Activated B cell treated with CpG ODN at 0.5 μM for 24 hours (primary cell): Measurements from ENCODE around the gene GJB4. TPM values are rescaled to one million over a fixed set of nuclear protein-coding genes. Genes with fewer than 3 reads are reported as not detected.

Experiments
- ATAC-seq: fragments of 200-7000 bp; cut with Tn5 transposase; one replicate; pipeline ENCODE4 v1.10.0; 2021; ENCODE audit warnings: low read depth, mild to moderate bottlenecking, moderate library complexity
- CTCF ChIA-PET: fragments of 350-600 bp; sonication (Branson Sonifier 250); formaldehyde crosslinking; loops from one replicate; lab custom pipeline; 2021; ENCODE audit warnings: antibody characterized with exemption; lab: Charles Lee
- POLR2A ChIA-PET: fragments of 350-600 bp; sonication (Branson Sonifier 250); formaldehyde crosslinking; loops from one replicate; lab custom pipeline; 2021; ENCODE audit warnings: antibody characterized with exemption; lab: Charles Lee
- DNase-seq: peaks from one replicate; pipeline ENCODE4 v3.0.0; 2022
- H3K27ac Mint-ChIP-seq: one replicate; pipeline ENCODE4 v1.8.0; 2020; ENCODE audit warnings: mixed read lengths
- H3K27me3 Mint-ChIP-seq: one replicate; pipeline ENCODE4 v1.8.0; 2021; ENCODE audit warnings: mixed read lengths
- H3K36me3 Mint-ChIP-seq: one replicate; pipeline ENCODE4 v1.8.0; 2021; ENCODE audit warnings: low read depth, mixed read lengths
- H3K4me1 Mint-ChIP-seq: one replicate; pipeline ENCODE4 v1.8.0; 2021; ENCODE audit warnings: mixed read lengths
- H3K4me3 Mint-ChIP-seq: one replicate; pipeline ENCODE4 v1.8.0; 2020; ENCODE audit warnings: mild to moderate bottlenecking, mixed read lengths
- H3K9me3 Mint-ChIP-seq: one replicate; pipeline ENCODE4 v1.8.0; 2020; ENCODE audit warnings: mixed read lengths
- intact Hi-C: fragments of 100-400 bp; cut with micrococcal nuclease; formaldehyde crosslinking; loops from one replicate; pipeline ENCODE4 v1.15.1; 2024
- total RNA-seq: library from RNA; stranded (reverse); gene quantifications from 2 replicates; pipeline ENCODE4 v1.2.3, GENCODE V29; 2022
- TF ChIP-seq, protein P1 (sequence below): fragments of 200-600 bp; IDR thresholded peaks from one replicate; pipeline ENCODE4 v1.8.0; 2022; ENCODE audit warnings: antibody characterized with exemption, mild to moderate bottlenecking

The GJB4 gene
- total RNA-seq, 1 donor from 2014 or later: not detected

DNA sequence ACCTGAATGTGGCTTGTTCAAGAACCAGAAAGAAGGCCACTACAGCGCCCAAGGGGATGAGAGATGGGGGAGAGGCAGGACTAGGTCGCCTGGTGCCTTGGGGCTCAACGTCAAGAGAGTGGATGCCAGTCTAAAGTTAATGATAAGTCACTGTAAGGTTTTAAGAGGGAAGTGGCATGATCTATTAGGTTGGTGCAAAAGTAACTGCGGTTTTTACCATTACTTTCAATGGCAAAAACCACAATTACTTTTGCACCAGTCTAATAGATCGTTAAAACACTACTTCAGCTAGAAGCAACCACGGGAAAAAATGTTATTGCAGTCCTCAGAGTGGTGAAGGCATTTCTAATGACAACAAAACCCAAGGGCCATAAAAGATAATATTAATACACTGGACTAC, 18.8 kb downstream of the GJB4 start:
- Mint-ChIP-seq H3K9me3 (no peaks in the 10 kb centered on the region), H3K27ac (no peak overlapping the region), H3K36me3 (no peaks in the 10 kb centered on the region), H3K27me3 (peaks cover 38% of the 10 kb centered on the region), H3K4me1 (no peaks in the 10 kb centered on the region), H3K4me3 (no peak overlapping the region)
- ChIA-PET CTCF (no interaction called here), POLR2A (no interaction called here)
- intact Hi-C loops: no loop called here
- no peak for ATAC-seq
- TF ChIP-seq, protein P1, sequence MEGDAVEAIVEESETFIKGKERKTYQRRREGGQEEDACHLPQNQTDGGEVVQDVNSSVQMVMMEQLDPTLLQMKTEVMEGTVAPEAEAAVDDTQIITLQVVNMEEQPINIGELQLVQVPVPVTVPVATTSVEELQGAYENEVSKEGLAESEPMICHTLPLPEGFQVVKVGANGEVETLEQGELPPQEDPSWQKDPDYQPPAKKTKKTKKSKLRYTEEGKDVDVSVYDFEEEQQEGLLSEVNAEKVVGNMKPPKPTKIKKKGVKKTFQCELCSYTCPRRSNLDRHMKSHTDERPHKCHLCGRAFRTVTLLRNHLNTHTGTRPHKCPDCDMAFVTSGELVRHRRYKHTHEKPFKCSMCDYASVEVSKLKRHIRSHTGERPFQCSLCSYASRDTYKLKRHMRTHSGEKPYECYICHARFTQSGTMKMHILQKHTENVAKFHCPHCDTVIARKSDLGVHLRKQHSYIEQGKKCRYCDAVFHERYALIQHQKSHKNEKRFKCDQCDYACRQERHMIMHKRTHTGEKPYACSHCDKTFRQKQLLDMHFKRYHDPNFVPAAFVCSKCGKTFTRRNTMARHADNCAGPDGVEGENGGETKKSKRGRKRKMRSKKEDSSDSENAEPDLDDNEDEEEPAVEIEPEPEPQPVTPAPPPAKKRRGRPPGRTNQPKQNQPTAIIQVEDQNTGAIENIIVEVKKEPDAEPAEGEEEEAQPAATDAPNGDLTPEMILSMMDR: no peak
- DNase-seq: no peak

DNA sequence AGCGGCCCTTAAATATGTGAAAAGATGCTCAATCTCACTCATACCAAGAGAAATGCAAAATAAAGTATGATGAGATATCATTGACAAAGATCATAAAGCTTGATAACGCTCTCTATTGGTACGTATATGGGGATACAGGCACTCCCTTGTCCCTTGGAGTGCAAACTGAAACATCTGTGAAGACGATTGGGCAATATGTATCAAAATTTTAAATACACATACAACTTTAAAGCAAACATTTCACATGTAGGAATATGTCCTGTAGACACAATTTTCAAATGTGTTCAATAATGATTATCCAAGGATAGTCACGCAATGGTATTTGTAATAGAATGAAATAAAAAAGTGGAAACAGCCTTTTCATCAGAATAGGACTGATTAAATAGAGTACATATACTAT, 19.5 kb downstream of the GJB4 start:
- Mint-ChIP-seq H3K9me3 (no peaks in the 10 kb centered on the region), H3K27me3 (peaks cover 42% of the 10 kb centered on the region), H3K4me1 (no peaks in the 10 kb centered on the region), H3K4me3 (no peak overlapping the region), H3K36me3 (no peaks in the 10 kb centered on the region), H3K27ac (no peak overlapping the region)
- CTCF ChIA-PET: no interaction called here
- DNase-seq (no peak), ATAC-seq (no peak)
- POLR2A ChIA-PET: no interaction called here
- intact Hi-C loops: no loop called here
- TF ChIP-seq, protein P1: no peak

DNA sequence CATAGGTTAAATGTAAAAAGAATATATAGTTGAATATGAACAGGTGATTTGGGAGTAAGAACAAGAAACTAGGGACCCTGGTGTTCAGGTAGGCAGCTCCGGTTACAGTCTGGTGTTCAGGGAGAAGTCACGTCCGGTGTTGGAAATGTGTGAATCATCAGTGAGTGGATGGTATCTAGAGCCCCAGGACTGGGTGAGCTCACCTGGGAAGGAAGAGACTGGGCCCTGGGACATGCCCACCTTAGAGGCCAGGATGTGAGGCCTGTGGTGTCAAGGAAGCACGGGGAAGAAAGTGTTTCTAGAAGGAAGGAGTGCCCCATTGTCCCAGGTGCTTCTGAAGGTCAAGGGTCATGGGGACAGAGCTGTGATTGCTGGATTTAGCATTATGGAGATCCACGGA, 20.0 kb downstream of the GJB4 start:
- ChIA-PET POLR2A (no interaction called here), CTCF (no interaction called here)
- ATAC-seq: no peak
- Mint-ChIP-seq H3K36me3 (no peaks in the 10 kb centered on the region), H3K9me3 (no peaks in the 10 kb centered on the region), H3K4me3 (no peak overlapping the region), H3K27ac (no peak overlapping the region), H3K27me3 (peaks cover 46% of the 10 kb centered on the region), H3K4me1 (no peaks in the 10 kb centered on the region)
- TF ChIP-seq, protein P1: no peak
- DNase-seq: no peak
- intact Hi-C loops: no loop called here

DNA sequence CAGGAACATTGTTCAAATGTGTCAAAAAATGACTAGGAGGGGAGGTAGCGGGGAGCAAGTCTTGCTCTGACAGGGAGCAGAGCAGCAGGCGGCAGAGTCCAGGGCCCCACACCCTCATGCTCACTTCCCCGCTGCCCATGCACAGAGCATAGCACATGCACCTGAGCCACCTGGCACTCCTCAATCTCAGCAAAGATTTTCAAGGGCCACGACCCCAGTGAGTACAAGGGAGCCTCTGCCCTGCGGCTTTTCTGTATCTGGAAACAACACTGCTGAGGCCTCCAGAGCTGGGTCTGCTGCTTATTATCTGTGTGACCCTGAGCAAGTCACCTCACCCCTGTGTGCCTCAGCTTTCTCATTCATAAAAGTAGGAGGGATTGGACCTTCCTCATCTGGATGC, 20.4 kb downstream of the GJB4 start:
- H3K27ac Mint-ChIP-seq: no peak overlapping the region
- DNase-seq: no peak
- ATAC-seq: no peak
- H3K4me1 Mint-ChIP-seq: no peaks in the 10 kb centered on the region
- ChIA-PET CTCF (no interaction called here), POLR2A (no interaction called here)
- H3K9me3 Mint-ChIP-seq: no peaks in the 10 kb centered on the region
- H3K27me3 Mint-ChIP-seq: peaks cover 50% of the 10 kb centered on the region
- intact Hi-C loops: no loop called here
- no peak overlapping the region for H3K4me3 Mint-ChIP-seq
- TF ChIP-seq, protein P1: no peak
- no peaks in the 10 kb centered on the region for H3K36me3 Mint-ChIP-seq

DNA sequence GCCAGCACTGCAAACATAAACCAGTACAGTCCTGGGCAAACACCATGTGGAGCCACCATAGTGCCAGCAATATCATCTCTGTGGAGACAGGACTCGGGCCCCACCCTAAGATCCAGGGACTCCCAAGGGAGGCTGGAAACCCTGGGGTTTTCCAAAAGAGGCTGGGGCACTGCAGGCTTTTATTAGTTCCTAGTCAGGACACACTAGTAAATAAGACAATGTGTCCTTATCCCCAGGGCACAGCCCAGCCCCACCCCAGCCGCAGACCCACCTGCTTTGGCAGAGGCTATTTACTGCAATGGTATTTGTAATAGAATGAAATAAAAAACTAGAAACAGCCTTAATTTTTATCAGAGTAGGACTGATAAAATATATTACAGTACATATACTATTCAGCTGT, 21.0 kb downstream of the GJB4 start:
- no peak for DNase-seq
- no peaks in the 10 kb centered on the region for H3K9me3 Mint-ChIP-seq
- ChIA-PET CTCF (no interaction called here), POLR2A (no interaction called here)
- ATAC-seq: no peak
- TF ChIP-seq, protein P1: no peak
- intact Hi-C loops: no loop called here
- no peak overlapping the region for H3K27ac Mint-ChIP-seq
- H3K4me1 Mint-ChIP-seq: no peaks in the 10 kb centered on the region
- H3K27me3 Mint-ChIP-seq: peaks cover 54% of the 10 kb centered on the region
- no peak overlapping the region for H3K4me3 Mint-ChIP-seq
- H3K36me3 Mint-ChIP-seq: no peaks in the 10 kb centered on the region
